ENCODE measurements around the gene ANO4.

The ANO4 gene

DNA sequence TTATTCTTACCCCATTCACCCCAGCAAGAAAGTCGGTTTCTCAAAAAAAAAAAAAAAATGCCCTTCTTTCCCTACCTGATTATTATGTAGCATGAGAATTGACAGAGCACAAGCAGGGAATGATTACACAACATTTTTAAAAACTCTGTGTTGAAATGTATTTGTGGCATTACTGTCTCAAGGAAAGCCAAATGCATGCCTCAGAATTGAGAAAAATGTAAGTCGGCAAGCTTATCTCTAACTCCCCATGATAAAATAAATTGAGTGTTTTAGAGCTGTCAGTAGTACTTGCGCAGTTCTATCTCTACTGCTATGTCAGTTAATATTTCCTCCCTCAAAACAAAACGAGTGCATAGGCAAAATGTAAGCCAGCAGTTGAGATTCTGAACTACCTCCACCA lies 25.7 kb downstream of the ANO4 start:
- no peak for DNase-seq

DNA sequence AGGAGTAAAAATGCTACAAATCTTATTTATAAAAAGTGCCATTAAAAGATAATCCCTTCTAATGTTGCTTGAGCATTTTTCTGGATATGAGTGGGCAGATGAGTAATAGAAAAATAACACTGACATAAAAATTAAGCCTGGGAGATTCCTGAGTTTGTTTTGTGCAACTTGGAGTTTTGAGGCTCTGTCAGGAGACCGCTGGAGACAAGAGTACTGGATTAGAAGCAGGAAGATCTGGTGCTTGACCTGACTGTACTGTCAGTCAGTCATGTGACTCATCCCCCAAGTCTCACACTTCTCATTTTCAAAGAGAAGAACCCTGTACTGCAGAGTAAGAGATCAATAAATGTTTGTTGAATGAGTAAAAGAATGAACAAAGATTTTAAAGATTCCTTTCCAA lies 29.4 kb downstream of the ANO4 start:
- no peak for DNase-seq

DNA sequence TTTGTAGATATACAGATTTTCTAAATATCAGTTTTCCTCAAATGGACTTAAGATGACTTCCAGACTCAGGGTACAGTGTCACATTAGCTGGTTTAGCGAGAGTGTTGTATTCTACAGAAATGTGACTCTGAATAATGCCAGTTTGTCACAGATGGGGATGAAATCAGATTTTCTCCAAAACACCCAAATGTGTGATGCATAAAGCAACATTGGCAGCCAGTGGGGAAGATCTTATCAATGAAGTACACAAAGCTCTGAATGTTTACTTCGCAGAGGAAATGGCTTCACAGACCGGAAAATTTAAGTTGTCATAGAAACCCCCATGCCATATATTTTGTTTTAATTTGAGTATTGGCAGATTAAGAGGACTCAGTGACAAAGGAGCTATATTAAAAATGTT lies 29.9 kb downstream of the ANO4 start:
- no peak for DNase-seq

DNA sequence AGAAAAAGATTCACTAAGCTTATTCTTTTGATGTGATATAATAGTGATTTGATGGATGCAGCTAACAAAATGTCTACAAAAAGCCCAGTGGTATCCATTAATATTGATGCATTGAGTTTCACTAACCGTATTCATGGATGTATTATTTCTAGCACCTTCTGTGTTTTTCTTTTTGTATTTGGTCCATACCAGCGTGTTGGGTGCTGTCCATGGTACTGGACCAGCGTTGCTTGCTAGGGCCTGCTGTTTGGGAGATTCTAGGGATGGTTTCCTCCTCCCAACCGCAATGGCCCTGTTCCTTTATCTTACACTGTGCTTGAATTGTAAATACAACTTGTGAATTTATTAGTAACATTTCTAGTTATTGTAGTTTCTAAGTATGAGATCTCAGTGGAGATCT lies 31.7 kb downstream of the ANO4 start:
- DNase-seq = no peak

DNA sequence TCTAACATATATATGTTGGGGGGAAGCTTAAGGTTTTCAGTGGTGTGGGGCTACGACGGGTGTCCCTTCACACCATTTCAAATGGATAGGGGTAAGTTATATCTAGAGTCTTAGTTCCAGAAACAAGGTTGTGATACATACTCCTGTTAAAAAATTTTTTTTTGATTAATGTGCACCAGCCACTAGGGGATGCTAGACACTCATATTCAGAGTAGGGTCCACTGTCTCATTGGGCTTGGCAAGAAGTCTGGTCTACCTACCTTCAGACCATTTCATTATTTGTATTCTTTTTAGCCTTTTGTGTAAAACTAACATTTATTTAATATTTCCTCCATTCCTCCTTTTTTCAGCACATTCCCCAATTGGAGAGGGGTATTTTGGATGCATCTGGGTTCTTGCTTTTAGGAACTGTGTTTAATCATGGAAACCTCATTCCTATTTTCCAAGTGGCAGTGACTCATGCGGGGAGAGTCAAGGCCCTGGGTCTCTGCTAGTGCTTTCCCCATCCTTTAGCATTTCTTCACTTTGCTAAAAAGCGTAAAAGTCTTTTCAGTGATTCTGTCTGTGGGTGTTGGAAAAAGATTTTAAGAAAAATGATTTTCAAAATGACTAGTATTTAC lies 33.4 kb downstream of the ANO4 start:
- peak; percentile 56 for DNase-seq

DNA sequence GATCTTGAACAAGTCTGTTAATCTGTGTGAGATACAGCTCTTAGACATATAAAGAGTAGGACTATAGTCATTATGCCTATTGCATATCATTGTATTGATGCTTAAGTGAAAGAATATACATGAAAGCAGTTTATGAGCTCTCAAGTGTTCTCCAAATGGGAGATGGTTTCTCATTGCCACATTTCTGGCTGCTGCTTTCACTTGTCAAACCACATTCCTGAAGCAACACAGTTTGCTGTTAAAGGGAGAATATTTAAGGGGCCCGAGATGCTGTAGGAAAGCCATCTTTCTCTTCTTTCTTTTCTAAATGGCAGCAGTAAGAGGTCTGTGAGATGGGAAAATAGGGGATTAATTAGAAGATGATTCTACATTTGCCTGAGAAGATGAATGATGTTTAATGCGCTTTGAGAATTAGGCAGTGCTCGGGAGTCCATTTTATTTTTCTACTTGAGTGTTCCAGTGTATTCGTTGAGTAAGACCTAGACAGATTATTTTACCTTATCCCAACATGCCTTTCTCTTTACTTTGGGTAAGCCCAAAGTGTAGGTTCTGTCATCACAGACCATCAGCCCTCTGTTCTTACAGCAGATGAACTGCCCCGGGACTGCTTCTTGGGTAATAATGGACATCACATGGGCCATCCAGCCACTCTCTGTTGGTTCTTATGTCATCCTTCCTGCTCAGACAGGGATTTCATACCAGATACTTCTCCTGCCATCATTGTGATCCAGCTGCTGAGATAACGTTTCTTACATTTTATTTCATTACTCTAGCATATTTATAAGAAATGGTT lies 35.6 kb downstream of the ANO4 start:
- peak; percentile 45 for DNase-seq

DNA sequence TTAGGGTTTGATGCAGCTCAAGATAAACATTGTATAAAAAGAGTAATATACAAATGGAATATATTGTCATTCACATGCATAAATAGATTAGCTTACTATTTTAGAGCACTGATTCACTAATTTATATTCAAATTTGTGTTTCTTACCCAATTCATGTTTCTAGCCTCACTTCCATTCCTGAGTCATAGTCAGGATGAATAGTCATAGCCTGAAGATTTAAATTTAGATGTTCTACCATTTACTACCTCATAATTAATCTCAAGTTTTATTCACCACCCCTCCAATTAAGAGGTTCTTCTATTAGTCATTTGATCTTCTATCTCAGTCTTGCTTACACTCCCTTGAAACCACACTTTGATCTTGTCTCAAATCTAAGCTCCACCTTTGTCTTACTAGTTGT lies 38.7 kb downstream of the ANO4 start:
- DNase-seq = no peak

DNA sequence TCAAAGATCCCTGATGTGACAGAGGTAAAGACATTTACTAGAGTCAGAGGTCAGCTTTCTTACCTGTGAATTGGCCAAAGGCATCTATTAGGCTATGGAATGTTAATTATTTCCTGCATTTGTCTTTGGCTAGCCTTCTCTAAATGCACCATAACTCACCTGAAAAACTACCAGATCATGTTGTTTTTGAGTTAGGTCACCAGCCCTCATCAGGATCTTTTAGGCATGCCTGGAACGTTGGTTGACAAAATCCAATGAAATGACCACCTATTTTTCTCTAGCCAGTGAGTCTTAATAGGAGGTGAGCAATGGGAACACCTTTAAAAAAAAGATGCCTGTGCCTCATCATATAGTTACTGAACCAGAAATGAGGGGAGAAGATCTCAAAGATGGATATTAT lies 46.2 kb downstream of the ANO4 start:
- DNase-seq = no peak

DNA sequence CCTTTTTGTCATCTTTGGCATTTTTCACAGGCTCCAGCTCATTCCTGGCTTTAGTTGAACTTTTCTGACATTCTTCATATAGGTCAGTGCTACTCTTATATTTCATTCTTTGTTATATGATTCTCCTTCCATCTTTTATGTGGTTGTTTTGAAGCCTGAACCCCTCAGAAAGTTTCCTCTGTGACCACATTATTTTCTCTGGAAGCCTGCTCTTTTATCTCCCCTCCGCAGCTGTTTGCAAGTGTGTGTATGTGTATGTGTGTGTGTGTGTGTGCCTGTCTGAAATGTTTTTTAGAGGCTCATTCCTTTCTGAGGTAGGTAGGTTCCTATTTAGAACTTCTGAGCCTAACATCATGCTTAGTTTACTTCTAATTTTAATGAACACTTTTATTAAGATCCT lies 47.6 kb downstream of the ANO4 start:
- DNase-seq = no peak

DNA sequence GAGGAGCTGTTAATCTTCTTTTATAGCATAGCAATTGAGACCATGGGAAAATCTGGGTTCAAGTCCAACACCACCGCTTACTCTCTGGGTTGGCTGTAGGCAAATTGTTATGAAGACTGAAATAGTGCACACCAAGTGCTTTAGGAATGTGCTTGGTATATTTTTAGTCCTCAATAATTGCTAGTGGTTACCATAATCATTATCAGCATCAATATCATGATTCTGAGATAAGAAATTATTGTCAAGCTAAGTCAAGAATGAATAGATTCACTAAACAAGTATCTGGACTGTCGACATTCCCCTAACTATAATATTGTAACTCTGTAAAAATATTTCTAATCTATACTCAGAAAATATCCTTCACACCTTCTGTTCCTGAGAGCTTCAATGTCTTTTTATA lies 48.5 kb downstream of the ANO4 start:
- DNase-seq = no peak

DNA sequence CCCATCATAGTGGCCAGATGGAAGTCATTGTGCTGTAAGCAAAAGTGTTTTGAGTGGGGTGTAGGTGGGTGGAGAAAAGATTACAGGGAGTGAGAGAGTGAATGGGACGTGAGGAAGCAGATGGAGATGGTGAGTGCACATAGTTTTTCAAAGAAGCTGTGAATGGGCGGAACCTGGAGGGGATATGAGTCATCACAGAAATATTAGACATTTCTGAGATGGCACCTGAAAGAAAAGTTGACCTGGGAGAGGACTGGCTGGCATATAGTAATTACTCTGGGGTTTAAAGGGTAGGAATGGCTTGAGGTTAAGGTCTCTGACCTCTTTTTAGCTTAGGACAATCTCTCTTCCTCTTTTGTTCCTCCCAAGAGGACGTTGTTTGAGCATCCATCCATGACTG lies 50.5 kb downstream of the ANO4 start:
- peak; percentile 9 for DNase-seq

DNA sequence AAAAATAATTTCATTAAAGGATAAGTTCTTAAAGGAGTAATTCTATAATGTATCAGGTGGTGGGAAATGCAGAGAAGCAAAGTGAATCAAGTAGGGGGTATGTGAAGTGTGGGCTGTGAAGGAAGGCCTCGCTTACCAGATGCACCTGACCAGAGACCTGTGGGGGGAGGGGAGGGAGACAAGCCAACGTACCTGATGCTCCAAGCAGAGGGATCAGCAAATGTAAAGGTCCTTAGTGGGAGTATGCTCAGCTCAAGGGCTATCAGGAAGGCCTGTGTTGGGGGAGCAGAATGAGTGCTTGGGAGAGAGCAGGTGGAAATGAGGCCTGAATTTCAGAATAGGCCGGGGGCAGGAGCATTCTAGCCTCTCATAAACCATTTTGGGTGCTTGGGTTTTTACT lies 57.1 kb downstream of the ANO4 start:
- no peak for DNase-seq

DNA sequence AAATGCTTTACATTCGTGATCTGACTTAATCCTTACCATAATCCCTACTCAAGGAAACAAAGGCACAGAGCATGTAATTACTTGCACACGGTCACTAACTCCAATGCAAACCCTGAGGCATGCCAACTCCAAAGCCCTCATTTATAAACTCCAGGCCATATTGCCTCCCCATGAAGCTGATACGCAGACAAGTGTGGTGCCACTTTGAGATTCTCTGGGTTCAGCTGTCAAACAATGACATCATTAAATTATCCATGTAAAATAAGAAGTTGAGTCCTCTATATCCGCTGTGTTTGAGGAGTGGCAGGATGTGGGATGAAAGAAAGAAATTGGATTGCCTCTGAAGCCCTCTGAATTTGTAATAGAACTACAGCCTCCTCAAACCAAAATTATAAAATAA lies 62.8 kb downstream of the ANO4 start:
- no peak for DNase-seq

DNA sequence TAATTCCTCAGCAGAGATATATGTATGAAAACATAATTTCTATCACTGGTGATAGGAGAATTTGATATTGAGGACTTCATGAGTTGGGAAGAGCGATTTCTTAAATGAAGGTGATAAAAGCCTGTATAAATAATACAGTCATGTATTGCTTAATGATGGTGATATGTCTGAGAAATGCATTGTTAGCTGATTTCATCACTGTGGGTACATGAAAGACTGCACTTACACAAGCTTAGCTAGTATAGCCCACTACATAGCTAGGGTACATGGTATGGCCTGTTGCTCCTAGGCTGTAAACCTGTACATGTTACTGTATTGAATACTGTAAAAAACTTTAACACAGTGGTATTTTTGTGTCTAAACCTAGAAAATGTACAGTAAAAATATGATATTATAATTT lies 63.4 kb downstream of the ANO4 start:
- no peak for DNase-seq

DNA sequence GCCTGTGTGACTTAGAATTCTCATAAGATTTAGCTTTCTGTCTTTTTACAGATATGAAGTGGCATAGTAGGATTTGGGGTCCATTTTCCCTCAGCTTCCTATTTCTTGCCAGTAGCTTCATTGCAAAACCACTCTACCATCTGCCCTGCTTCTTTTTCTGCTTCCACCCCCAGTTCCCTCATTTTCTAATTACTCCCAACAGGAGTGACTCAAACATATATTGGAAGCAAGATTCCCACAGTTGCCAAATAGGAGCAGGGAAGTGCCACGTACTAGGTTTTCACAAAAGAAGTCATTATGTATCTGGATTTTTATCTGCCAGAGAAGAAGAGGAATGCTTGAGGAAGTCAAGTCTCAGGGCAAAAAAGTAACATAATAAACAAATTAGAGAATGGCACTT lies 64.1 kb downstream of the ANO4 start:
- DNase-seq = no peak

DNA sequence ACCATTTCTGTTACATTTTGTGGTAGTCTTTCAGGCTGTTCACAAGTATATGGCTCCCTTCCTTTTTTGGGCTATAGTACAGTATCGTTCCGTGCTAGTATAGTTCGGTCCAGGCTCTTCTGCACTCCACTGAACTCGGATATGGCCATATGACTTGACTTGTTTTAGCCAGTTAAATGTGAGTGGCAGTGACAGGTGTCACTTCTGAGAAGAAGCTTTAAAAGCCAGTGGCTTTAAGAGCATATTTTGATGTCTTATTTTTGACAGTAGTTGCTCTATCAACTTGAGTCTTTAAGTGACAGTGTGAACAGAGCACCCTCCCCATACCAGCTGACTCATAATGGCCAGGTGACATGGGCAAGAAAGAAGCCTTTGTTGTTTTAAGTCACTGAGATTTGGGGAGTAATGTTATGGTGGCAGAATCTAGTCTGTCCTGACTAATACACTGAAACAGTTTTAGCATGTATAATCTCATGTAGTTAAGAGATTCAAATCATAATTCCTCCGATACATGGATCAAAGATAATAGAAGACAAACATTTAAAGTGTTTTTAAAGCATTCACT lies 64.6 kb downstream of the ANO4 start:
- DNase-seq = no peak

DNA sequence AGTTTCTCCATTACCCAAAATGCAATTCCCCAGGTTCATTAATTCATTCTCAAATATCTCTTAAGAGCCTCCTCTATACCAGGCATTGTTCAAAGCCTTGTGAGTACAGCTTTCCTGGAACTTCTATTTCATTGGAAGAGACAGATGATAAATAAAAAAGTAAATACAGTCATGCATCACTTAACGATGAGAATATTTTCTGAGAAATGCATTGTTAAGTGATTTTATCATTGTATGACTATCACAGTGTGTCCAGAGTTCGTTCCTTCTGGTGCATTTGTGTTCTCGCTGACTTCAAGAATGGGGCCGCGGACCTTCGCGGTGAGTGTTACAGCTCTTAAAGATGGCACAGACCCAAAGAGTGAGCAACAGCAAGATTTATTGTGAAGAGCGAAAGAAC lies 66.0 kb downstream of the ANO4 start:
- peak; percentile 78 for DNase-seq

DNA sequence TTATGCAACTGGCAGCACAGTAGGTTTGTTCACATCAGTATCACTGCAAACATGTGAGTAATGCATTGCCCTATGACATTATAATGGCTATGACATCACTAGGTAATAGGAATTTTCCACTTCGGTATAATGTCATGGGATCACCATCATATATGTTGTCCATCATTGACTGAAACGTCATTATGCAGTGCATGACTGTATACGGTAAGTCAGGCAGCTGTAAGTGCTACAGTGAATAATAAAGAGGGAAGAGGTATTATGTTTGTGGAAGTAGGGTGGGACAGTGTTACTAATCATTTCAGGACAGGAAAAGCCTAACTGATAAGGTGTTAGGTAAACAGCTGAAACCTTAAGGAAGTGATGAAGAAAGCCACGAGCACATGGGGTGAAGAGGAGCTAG lies 68.1 kb downstream of the ANO4 start:
- DNase-seq = no peak

DNA sequence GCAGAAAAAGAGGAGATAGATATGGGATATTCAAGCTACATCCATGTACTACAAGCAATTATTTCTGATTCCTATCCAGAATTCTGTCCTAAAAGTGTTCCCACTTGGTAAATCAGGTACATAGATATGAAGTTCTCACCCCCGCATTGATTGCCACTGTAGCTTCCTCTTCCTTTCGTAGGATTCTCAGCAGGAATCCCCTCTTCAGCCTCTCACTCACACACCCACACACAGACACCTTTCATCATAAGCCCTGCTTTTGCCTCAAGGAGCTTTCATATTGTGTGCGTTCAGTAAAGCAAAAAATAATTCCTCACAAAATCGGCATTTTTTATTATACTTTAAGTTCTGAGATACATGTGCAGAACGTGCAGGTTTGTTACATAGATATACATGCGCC lies 69.8 kb downstream of the ANO4 start:
- DNase-seq = no peak

DNA sequence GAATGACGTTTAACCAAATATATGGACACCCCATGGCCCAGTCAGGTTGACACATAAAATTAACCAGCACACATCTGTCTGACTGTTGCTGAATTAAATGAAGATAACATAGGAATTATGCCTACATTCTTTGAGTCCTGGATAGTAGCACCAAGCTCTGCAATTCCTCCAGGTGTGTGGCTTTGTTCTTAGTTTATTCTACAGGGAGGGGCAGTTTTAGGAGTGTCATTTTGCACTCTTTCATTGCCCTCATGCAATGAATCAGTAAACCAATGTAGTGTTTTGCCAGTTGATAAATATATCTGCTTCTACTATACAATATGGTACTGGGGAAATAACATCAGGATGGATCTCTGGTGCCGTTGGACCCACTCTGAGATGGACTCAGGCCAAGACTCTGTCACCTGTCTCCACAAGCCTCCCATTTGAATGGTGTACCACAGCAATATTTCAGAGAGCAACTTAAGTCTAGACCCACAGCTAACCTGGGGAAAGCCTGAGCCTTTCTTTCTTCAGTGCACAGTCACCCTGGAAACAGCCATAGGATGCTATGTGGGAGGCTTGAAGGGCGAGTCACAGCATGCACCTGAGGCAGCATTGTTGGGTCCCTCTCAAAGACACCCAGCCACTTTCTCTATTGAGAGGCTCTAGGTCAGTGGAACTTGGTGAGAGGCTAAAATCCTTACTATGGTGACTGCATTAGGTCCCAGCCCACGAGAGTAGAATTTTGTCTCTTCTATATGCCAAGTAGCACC lies 73.2 kb downstream of the ANO4 start:
- peak; percentile 41 for DNase-seq

DNA sequence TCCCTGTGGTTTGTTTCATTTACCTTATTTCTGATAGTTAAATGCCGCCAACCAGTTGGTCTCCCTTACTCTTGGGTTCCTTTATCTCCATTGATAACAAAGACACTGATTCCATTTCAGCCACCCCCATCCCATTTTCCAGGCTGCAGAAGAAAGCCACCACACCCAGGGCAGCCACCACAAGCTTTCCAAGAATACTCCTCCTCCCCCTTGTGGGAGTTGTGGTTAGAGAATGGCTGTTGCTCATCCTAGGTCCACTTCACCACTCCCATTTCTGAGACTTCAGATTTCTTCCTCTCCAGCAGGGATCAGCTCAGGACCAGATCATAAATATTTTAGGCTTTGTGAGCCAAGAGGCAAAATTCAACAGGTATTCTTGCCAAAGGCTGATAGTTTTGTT lies 73.9 kb downstream of the ANO4 start:
- no peak for DNase-seq

DNA sequence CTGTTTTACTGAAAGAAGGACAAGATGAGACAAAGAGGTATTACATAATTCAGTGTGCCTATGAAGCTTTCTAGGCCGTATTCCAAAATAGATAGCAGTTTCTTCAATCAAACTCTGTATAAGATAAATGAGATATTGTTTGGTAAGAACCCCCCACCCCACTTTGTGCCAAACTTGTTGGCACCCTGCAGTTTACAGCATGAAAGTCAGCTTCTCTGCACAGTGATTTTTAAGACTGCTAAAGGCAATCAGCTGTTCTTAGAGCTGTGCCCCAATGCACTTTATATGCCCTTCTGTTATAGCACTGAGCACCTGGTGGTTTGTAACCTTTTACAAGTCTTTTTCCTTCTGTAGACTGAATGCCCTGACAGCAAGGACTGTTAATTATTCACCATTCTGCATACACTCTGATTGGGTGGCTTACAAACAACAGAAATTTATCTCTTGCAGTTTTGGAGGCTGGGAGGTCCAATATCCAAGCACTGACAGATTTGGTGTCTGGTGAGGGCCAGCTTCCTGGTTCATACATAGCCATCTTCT lies 76.7 kb downstream of the ANO4 start:
- no peak for DNase-seq

DNA sequence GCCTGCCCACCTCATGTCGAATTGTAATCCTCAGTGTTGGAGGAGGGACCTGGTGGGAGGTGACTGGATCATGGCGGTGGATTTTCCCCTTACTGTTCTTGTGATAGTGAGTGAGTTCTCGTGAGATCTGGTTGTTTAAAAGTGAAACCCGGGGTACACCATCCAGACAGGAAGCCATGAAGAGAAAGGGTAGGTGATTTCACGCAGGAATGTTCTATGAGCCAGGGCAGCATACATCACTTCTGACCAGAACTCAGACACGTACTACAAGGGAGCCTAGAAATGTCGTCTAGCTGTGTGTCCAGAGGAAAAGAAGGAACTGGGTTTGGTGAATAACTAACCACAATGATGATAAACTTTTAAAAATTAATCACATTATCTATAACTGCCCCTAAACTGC lies 80.6 kb downstream of the ANO4 start:
- no peak for DNase-seq

DNA sequence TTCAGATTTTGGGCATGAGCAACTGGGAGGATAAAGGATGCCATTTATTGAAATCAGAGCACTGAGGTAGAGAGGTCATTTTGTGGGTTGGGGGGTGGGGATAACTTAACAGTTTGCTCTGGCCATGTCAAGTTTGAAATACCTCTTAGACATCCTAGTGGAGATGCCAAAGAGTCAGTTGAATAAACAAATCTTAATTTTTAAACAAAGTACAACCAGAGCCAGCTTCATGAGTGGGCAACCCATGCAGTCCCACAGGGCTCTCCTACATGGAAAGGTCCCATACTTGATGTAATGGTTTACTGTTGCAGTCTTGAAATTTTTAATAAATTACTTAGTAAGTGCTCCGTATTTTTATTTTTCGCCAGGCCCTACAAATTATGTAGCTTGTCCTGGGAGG lies 81.2 kb downstream of the ANO4 start:
- DNase-seq = no peak

All from DMS79 treated with DMSO at 0.1 percent for 48 hours (cell line).